SK-N-MC (cell line): Measurements from ENCODE around the gene ACTA2.

Experiments used
- EZH2 ChIP-seq: fragments of 200-600 bp; sonication (generic); IDR thresholded peaks from one replicate; pipeline ENCODE4 v1.6.1; 2017; ENCODE audit warnings: antibody characterized with exemption
- POLR2AphosphoS5 ChIP-seq: IDR thresholded peaks from 2 replicates; pipeline ENCODE4 v1.6.1; 2012; ENCODE audit warnings: mild to moderate bottlenecking, low read depth, low read length, borderline replicate concordance

DNA sequence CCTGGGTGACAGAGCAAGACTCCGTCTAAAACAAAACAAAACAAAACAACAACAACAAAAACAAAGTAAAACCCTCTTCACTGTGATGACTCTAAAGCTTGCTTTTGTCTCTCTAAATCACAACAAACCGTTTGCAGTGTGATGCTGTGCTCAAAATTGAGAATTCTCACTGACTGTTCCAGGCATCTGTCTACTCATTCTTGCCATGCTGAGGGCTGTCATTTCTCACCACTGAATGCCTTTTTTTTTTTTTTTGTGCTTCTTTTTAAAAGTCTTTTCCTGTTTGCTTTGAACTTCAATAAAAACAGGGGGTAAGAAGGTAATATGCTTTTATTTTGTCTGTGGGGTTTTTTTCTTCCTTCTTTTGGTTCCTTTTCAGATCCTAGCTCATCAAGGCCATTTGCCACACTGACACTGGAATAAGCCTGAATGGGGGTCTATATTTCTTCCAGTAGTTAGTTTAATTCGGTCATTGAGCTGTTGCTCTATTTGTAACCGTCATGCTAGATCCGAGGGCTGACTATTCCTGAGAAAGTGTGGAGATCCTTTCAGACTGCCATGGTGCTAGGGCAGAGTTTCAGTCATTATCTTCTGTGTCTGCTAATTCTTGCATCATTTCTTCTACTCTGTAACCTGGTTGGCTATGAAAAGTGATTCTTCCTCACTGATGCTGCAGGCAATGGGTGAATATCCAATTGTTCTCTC is 48.6 kb upstream of the ACTA2 start:
- TF ChIP-seq EZH2 (no peak), POLR2AphosphoS5 (no peak)
